Measurements from ENCODE around the gene MRTFB.

The MRTFB gene

DNA sequence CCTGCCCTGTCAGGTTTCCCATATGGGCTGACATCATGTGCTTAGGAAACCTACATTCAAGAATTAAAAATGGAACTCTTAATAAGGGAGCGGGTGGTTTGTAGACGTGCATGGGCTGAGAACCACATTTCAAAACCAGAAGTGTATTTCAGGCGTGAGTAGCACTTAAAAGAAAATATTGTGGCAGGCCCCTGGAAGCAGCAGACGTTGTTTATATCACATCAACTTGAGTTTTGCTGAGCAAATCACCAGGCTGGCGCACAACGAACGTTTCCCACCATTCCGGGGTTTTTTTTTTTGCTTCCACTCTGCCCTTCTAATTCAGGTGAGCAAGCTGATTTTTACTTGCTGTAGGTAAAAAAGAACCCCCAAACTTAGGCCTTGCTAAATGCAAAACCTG, 220.2 kb downstream of the MRTFB start:
- no peak overlapping the region for H2BK12ac ChIP-seq (ENCODE audit: low read length in 2 of 2)
- H3K79me1 ChIP-seq (replicated peaks; ENCODE audit: low read length, poor library complexity, severe bottlenecking), result no peaks in the 10 kb centered on the region
- no peak overlapping the region for H3K4me3 ChIP-seq (ENCODE audit: insufficient read depth in 1 of 2, low read depth in 1 of 2, low read length in 2 of 2)
- H2BK15ac ChIP-seq (ENCODE audit: low read depth, poor library complexity, severe bottlenecking), result no peak overlapping the region
- DNase-seq, result no peak
- no peak overlapping the region for H3K14ac ChIP-seq (ENCODE audit: low read length in 2 of 2)
- no peaks in the 10 kb centered on the region for H3K36me3 ChIP-seq (ENCODE audit: control insufficient read depth in 1 of 2, insufficient read depth in 2 of 2, low read depth in 1 of 2, low read length in 2 of 2)
- no peak overlapping the region for H4K8ac ChIP-seq (ENCODE audit: low read length)
- WGBS, result 85% methylated on average over 7 of the region's 8 CpGs
- no peak overlapping the region for H3K9ac ChIP-seq (ENCODE audit: low read length)
- H2BK5ac ChIP-seq (ENCODE audit: low read depth, low read length, poor library complexity, severe bottlenecking), result no peak overlapping the region
- H2AFZ ChIP-seq (ENCODE audit: low read depth, low read length), result no peak overlapping the region
- H3K4me2 ChIP-seq (ENCODE audit: low read length, poor library complexity, severe bottlenecking), result no peak overlapping the region
- H4K91ac ChIP-seq (ENCODE audit: low read length), result no peak overlapping the region
- H3K9me3 ChIP-seq (ENCODE audit: control insufficient read depth, low read length), result peaks cover 14% of the 10 kb centered on the region
- H3K27me3 ChIP-seq (ENCODE audit: control insufficient read depth in 1 of 2, insufficient read depth in 1 of 2, low read length in 2 of 2), result no peaks in the 10 kb centered on the region
- H3K18ac ChIP-seq (ENCODE audit: low read depth in 1 of 2, low read length in 2 of 2), result no peak overlapping the region
- no peak overlapping the region for H2BK120ac ChIP-seq (ENCODE audit: low read depth, low read length)
- no peak overlapping the region for H3K27ac ChIP-seq (ENCODE audit: low read length, poor library complexity, severe bottlenecking)
- H3K23ac ChIP-seq (ENCODE audit: low read length in 2 of 2), result no peak overlapping the region
- no peak overlapping the region for H2AK5ac ChIP-seq (ENCODE audit: low read length, severe bottlenecking)
- peaks cover 5% of the 10 kb centered on the region for H3K4me1 ChIP-seq (ENCODE audit: control insufficient read depth, insufficient read depth, low read depth, low read length)
- no peak overlapping the region for H3K4ac ChIP-seq (ENCODE audit: low read depth in 1 of 2, low read length in 2 of 2)

DNA sequence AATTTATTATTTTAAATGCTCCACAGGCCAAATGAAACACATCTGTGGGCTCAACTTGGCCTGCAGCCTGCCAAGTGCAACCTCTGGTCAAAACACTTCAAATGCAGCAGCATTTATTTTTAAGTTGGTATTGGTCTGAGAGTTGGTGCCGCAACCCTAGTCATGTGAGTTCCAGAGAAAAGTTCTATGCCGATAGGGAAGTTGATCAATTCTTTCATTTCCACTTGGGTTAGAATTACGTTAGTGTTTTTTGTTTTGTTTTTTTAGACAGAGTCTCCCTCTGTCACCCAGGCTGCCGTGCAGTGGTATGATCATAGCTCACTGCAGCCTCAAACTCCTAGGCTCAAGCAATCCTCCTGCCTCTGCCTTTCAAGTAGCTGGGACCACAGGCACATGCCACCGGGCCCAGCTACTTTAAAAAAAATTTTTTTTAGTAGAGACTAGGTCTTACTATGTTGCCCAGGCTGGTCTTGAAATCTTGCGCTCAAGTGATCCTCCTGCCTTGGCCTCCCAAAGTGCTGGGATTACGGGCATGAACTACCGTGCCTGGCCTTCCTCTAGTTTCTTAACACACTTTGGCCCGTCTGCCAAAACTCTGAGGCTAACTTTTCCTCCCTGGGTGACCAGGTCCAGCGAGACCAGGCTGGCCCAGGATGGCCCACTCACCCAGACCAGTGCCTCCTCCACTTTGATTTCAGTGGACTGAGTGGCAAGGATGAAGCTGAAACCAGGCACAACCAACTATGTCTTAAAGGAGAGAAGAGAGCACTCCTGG, 221.1 kb downstream of the MRTFB start:
- no peaks in the 10 kb centered on the region for H3K4me1 ChIP-seq (ENCODE audit: control insufficient read depth, insufficient read depth, low read depth, low read length)
- no peak overlapping the region for H2BK12ac ChIP-seq (ENCODE audit: low read length in 2 of 2)
- H3K9me3 ChIP-seq (ENCODE audit: control insufficient read depth, low read length), result peaks cover 14% of the 10 kb centered on the region
- no peak overlapping the region for H2AK5ac ChIP-seq (ENCODE audit: low read length, severe bottlenecking)
- no peak overlapping the region for H3K4ac ChIP-seq (ENCODE audit: low read depth in 1 of 2, low read length in 2 of 2)
- no peak overlapping the region for H2AFZ ChIP-seq (ENCODE audit: low read depth, low read length)
- no peak overlapping the region for H2BK5ac ChIP-seq (ENCODE audit: low read depth, low read length, poor library complexity, severe bottlenecking)
- no peak overlapping the region for H4K8ac ChIP-seq (ENCODE audit: low read length)
- no peaks in the 10 kb centered on the region for H3K36me3 ChIP-seq (ENCODE audit: control insufficient read depth in 1 of 2, insufficient read depth in 2 of 2, low read depth in 1 of 2, low read length in 2 of 2)
- no peak overlapping the region for H3K14ac ChIP-seq (ENCODE audit: low read length in 2 of 2)
- no peak overlapping the region for H3K9ac ChIP-seq (ENCODE audit: low read length)
- H3K18ac ChIP-seq (ENCODE audit: low read depth in 1 of 2, low read length in 2 of 2), result no peak overlapping the region
- DNase-seq, result no peak
- no peak overlapping the region for H2BK15ac ChIP-seq (ENCODE audit: low read depth, poor library complexity, severe bottlenecking)
- no peak overlapping the region for H3K4me2 ChIP-seq (ENCODE audit: low read length, poor library complexity, severe bottlenecking)
- H3K79me1 ChIP-seq (replicated peaks; ENCODE audit: low read length, poor library complexity, severe bottlenecking), result no peaks in the 10 kb centered on the region
- H4K91ac ChIP-seq (ENCODE audit: low read length), result no peak overlapping the region
- no peaks in the 10 kb centered on the region for H3K27me3 ChIP-seq (ENCODE audit: control insufficient read depth in 1 of 2, insufficient read depth in 1 of 2, low read length in 2 of 2)
- H3K4me3 ChIP-seq (ENCODE audit: insufficient read depth in 1 of 2, low read depth in 1 of 2, low read length in 2 of 2), result no peak overlapping the region
- no peak overlapping the region for H3K27ac ChIP-seq (ENCODE audit: low read length, poor library complexity, severe bottlenecking)
- H3K23ac ChIP-seq (ENCODE audit: low read length in 2 of 2), result no peak overlapping the region
- WGBS, result 90% methylated on average over 10 of the region's 10 CpGs
- H2BK120ac ChIP-seq (ENCODE audit: low read depth, low read length), result no peak overlapping the region

DNA sequence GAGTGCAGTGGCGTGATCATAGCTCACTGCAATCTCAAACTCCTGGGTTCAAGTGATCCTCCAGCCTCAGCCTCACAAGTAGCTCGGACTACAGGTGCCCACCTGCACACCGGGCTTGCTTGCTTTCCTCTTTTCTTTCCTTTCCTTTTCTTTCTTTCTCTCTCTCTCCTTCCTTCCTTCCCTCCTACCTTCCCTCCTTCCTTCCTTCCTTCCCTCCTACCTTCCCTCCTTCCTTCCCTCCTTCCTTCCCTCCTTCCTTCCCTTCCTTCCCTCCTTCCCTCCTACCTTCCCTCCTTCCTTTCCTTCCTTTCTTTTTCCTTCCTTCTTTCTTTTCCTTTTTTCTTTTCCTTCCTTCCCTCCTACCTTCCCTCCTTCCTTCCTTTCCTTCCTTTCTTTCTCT, 225.5 kb downstream of the MRTFB start:
- H3K79me1 ChIP-seq (replicated peaks; ENCODE audit: low read length, poor library complexity, severe bottlenecking), result no peaks in the 10 kb centered on the region
- no peak overlapping the region for H2BK120ac ChIP-seq (ENCODE audit: low read depth, low read length)
- H2AK5ac ChIP-seq (ENCODE audit: low read length, severe bottlenecking), result no peak overlapping the region
- no peak overlapping the region for H3K14ac ChIP-seq (ENCODE audit: low read length in 2 of 2)
- no peak overlapping the region for H3K23ac ChIP-seq (ENCODE audit: low read length in 2 of 2)
- H3K27ac ChIP-seq (ENCODE audit: low read length, poor library complexity, severe bottlenecking), result no peak overlapping the region
- DNase-seq, result no peak
- peaks cover 6% of the 10 kb centered on the region for H3K4me1 ChIP-seq (ENCODE audit: control insufficient read depth, insufficient read depth, low read depth, low read length)
- no peak overlapping the region for H3K4me3 ChIP-seq (ENCODE audit: insufficient read depth in 1 of 2, low read depth in 1 of 2, low read length in 2 of 2)
- H3K4me2 ChIP-seq (ENCODE audit: low read length, poor library complexity, severe bottlenecking), result no peak overlapping the region
- no peak overlapping the region for H4K91ac ChIP-seq (ENCODE audit: low read length)
- no peak overlapping the region for H4K8ac ChIP-seq (ENCODE audit: low read length)
- H3K18ac ChIP-seq (ENCODE audit: low read depth in 1 of 2, low read length in 2 of 2), result no peak overlapping the region
- H2BK5ac ChIP-seq (ENCODE audit: low read depth, low read length, poor library complexity, severe bottlenecking), result no peak overlapping the region
- H2AFZ ChIP-seq (ENCODE audit: low read depth, low read length), result no peak overlapping the region
- no peak overlapping the region for H2BK15ac ChIP-seq (ENCODE audit: low read depth, poor library complexity, severe bottlenecking)
- no peaks in the 10 kb centered on the region for H3K9me3 ChIP-seq (ENCODE audit: control insufficient read depth, low read length)
- no peak overlapping the region for H3K4ac ChIP-seq (ENCODE audit: low read depth in 1 of 2, low read length in 2 of 2)
- 90% methylated on average over 3 of the region's 3 CpGs for WGBS
- no peak overlapping the region for H3K9ac ChIP-seq (ENCODE audit: low read length)
- no peaks in the 10 kb centered on the region for H3K36me3 ChIP-seq (ENCODE audit: control insufficient read depth in 1 of 2, insufficient read depth in 2 of 2, low read depth in 1 of 2, low read length in 2 of 2)
- H2BK12ac ChIP-seq (ENCODE audit: low read length in 2 of 2), result no peak overlapping the region
- no peaks in the 10 kb centered on the region for H3K27me3 ChIP-seq (ENCODE audit: control insufficient read depth in 1 of 2, insufficient read depth in 1 of 2, low read length in 2 of 2)

DNA sequence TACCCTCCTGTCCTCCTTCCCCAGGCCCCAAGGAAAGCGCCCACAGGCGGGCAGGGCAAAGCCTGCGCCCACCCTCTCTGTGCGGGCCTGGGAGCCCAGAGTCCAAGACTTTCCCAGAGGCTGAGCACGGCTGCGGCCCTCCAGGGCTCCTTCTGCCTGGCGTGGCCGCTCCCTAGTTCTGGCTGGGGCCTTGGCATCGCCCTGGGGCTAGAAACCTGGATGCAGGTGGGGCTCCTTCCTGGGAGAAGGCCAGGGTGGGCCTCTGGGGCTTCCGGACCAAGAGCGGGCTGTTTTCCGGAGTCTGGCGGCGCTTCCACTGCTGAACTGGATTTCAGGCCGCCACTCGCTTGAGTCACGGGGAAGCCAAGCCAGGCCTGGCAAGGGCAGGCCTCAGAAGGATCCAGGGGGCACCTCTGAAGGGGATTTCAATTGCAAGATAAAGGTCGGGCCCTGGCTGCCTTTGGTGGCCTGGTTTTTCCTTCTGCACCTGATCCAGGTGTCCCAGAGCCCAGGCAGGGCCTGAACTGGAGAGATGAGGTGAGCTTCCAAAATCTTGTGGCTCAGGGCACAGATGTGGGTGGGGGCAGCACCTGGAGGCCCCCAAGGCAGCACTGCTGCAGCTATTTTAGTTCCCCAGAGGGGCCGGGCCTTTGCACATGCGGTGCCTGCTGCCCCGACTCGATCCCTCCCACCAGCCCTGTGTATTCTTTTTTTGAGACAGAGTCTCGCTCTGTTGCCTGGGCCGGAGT, 227.4 kb downstream of the MRTFB start:
- 95% methylated on average over 24 of the region's 24 CpGs for WGBS

More for the DNA sequence above, 227.4 kb downstream of the MRTFB start:
- no peak overlapping the region for H3K9ac ChIP-seq (ENCODE audit: low read length)
- no peaks in the 10 kb centered on the region for H3K9me3 ChIP-seq (ENCODE audit: control insufficient read depth, low read length)
- H3K14ac ChIP-seq (ENCODE audit: low read length in 2 of 2), result no peak overlapping the region
- no peak overlapping the region for H4K91ac ChIP-seq (ENCODE audit: low read length)
- no peak for DNase-seq
- no peaks in the 10 kb centered on the region for H3K79me1 ChIP-seq (replicated peaks; ENCODE audit: low read length, poor library complexity, severe bottlenecking)
- H2AK5ac ChIP-seq (ENCODE audit: low read length, severe bottlenecking), result no peak overlapping the region
- no peak overlapping the region for H2BK15ac ChIP-seq (ENCODE audit: low read depth, poor library complexity, severe bottlenecking)
- no peaks in the 10 kb centered on the region for H3K27me3 ChIP-seq (ENCODE audit: control insufficient read depth in 1 of 2, insufficient read depth in 1 of 2, low read length in 2 of 2)
- no peak overlapping the region for H2BK12ac ChIP-seq (ENCODE audit: low read length in 2 of 2)
- H4K8ac ChIP-seq (ENCODE audit: low read length), result no peak overlapping the region
- no peak overlapping the region for H3K18ac ChIP-seq (ENCODE audit: low read depth in 1 of 2, low read length in 2 of 2)
- no peak overlapping the region for H3K4me3 ChIP-seq (ENCODE audit: insufficient read depth in 1 of 2, low read depth in 1 of 2, low read length in 2 of 2)
- H3K4ac ChIP-seq (ENCODE audit: low read depth in 1 of 2, low read length in 2 of 2), result no peak overlapping the region
- H2AFZ ChIP-seq (ENCODE audit: low read depth, low read length), result no peak overlapping the region
- H3K27ac ChIP-seq (ENCODE audit: low read length, poor library complexity, severe bottlenecking), result no peak overlapping the region
- no peaks in the 10 kb centered on the region for H3K36me3 ChIP-seq (ENCODE audit: control insufficient read depth in 1 of 2, insufficient read depth in 2 of 2, low read depth in 1 of 2, low read length in 2 of 2)
- peaks cover 6% of the 10 kb centered on the region for H3K4me1 ChIP-seq (ENCODE audit: control insufficient read depth, insufficient read depth, low read depth, low read length)
- no peak overlapping the region for H2BK5ac ChIP-seq (ENCODE audit: low read depth, low read length, poor library complexity, severe bottlenecking)
- no peak overlapping the region for H3K23ac ChIP-seq (ENCODE audit: low read length in 2 of 2)
- no peak overlapping the region for H2BK120ac ChIP-seq (ENCODE audit: low read depth, low read length)
- no peak overlapping the region for H3K4me2 ChIP-seq (ENCODE audit: low read length, poor library complexity, severe bottlenecking)

Data from mesenchymal stem cell (in vitro differentiated cells and primary cell).